Upper lobe of left lung (tissue), 4 donors: ENCODE results near the gene LYRM2.

Source experiments
- POLR2A ChIP-seq, 4 donors: fragments of 450-650 bp; IDR thresholded peaks; one replicate each; pipeline ENCODE4 v1.5.1; 2016 to 2017; ENCODE audit warnings: antibody characterized with exemption in 4 of 4, mild to moderate bottlenecking in 2 of 4
- TF ChIP-seq, protein P1 (sequence below), 6 experiments: fragments of 450-650 bp in 4 of 6; fragments of 200-600 bp in 2 of 6; sonication (generic) in 2 of 6; IDR thresholded peaks; one replicate each; pipeline ENCODE4 v1.5.1; 2016 to 2019; ENCODE audit warnings: antibody characterized with exemption in 6 of 6

DNA sequence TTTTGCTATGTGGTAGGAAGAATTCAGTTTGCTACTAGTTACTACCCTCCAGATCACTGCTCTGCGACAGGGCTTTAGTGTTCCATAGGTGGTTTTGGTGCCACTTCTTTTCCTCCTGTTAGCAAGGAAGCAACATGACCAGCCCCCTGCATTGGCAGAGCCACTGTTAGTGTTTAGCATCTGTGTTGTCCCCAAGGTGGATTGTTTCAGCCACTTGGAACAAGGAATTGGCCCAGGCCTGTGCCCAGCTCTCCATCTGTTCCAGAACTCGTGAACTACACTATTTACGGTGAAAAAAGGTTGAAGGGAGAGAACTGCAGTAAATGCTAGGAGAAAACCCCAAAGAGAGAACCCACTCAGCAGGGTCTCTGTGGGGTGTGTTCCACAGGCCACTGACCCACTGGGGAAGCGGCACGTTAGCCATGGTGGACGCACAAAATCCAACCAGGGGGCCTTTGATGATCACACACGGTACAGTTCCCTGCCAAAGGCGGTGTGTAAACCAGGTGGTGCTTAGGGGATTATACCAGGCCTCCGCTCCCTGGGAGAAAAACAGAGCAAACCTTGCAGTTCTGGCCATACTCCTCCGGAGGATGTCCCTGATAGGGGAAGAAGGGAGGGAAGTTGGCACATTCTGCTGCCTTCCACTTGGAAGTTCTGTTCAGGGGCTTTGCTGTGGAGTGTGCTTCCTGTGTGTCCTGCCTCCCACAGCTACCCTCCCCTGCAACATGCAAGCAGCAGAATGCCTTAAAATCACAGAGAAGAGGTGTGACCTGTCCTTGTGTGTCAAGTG is 72.3 kb downstream of the LYRM2 start:
- TF ChIP-seq POLR2A (IDR thresholded peaks at IDR 0.05), result no peak
- TF ChIP-seq, protein P1, sequence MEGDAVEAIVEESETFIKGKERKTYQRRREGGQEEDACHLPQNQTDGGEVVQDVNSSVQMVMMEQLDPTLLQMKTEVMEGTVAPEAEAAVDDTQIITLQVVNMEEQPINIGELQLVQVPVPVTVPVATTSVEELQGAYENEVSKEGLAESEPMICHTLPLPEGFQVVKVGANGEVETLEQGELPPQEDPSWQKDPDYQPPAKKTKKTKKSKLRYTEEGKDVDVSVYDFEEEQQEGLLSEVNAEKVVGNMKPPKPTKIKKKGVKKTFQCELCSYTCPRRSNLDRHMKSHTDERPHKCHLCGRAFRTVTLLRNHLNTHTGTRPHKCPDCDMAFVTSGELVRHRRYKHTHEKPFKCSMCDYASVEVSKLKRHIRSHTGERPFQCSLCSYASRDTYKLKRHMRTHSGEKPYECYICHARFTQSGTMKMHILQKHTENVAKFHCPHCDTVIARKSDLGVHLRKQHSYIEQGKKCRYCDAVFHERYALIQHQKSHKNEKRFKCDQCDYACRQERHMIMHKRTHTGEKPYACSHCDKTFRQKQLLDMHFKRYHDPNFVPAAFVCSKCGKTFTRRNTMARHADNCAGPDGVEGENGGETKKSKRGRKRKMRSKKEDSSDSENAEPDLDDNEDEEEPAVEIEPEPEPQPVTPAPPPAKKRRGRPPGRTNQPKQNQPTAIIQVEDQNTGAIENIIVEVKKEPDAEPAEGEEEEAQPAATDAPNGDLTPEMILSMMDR (IDR thresholded peaks at IDR 0.05), result no peak
